Stimulated activated naive B cell treated with anti-CD40 and anti-IgM and Interleukin-4, amounts not matched to agents 10 μg/mL and 1 μg/mL and 100 μg/mL, for 72 hours (primary cell): Measurements from ENCODE around the gene YWHAQ.

ENCODE experiments used
- ATAC-seq, 2 donors: fragments of 150-1000 bp; cut with Tn5 transposase; replicated peaks; 2 replicates each; pipeline ENCODE4 v1.10.0; 2021; ENCODE audit warnings: moderate library complexity in 1 of 2
- DNase-seq: peaks from one replicate; pipeline ENCODE4 v3.0.0; 2021
- H3K27ac Mint-ChIP-seq: one replicate; pipeline ENCODE4 v1.8.0; 2022; ENCODE audit warnings: mild to moderate bottlenecking, mixed read lengths
- H3K27me3 Mint-ChIP-seq, 2 donors: one replicate each; pipeline ENCODE4 v1.8.0; 2022; ENCODE audit warnings: mixed read lengths in 2 of 2
- H3K36me3 Mint-ChIP-seq, 2 donors: one replicate each; pipeline ENCODE4 v1.8.0; 2022; ENCODE audit warnings: mixed read lengths in 2 of 2, mild to moderate bottlenecking in 1 of 2
- H3K4me1 Mint-ChIP-seq, 2 donors: one replicate each; pipeline ENCODE4 v1.8.0; 2022; ENCODE audit warnings: mixed read lengths in 2 of 2, mild to moderate bottlenecking in 1 of 2
- H3K4me3 Mint-ChIP-seq, 2 donors: one replicate each; pipeline ENCODE4 v1.8.0; 2022; ENCODE audit warnings: mild to moderate bottlenecking in 2 of 2, mixed read lengths in 2 of 2, moderate library complexity in 1 of 2
- H3K9me3 Mint-ChIP-seq, 2 donors: one replicate each; pipeline ENCODE4 v1.8.0; 2022; ENCODE audit warnings: mixed read lengths in 2 of 2, mild to moderate bottlenecking in 1 of 2

YWHAQ gene

GRCh38 chr2:9649261-9649660 lies 18.5 kb upstream of the YWHAQ start:
- Mint-ChIP-seq H3K9me3 (peaks cover 0 to 2% of the 10 kb centered on the region in 2 donors), H3K4me1 (peaks cover 5 to 18% of the 10 kb centered on the region in 2 donors), H3K27me3 (peaks cover 0 to 12% of the 10 kb centered on the region in 2 donors), H3K27ac (no peak overlapping the region), H3K4me3 (no peak overlapping the region), H3K36me3 (peaks cover 0 to 3% of the 10 kb centered on the region in 2 donors)
- no peak for ATAC-seq
- DNase-seq, result no peak

- ATAC-seq (no peak), DNase-seq (no peak)
- Mint-ChIP-seq H3K27me3 (peaks cover 0 to 13% of the 10 kb centered on the region in 2 donors), H3K27ac (no peak overlapping the region), H3K9me3 (peaks cover 0 to 2% of the 10 kb centered on the region in 2 donors), H3K36me3 (peaks cover 0 to 3% of the 10 kb centered on the region in 2 donors), H3K4me3 (no peak overlapping the region), H3K4me1 (peaks cover 5 to 18% of the 10 kb centered on the region in 2 donors)
Observed at GRCh38 chr2:9648821-9649220, 18.0 kb upstream of the YWHAQ start.

- DNase-seq (no peak), ATAC-seq (no peak)
- Mint-ChIP-seq H3K9me3 (peaks cover 0 to 2% of the 10 kb centered on the region in 2 donors), H3K4me3 (no peak overlapping the region), H3K27me3 (peaks cover 0 to 18% of the 10 kb centered on the region in 2 donors), H3K4me1 (peaks cover 5 to 21% of the 10 kb centered on the region in 2 donors), H3K36me3 (peaks cover 0 to 3% of the 10 kb centered on the region in 2 donors), H3K27ac (no peak overlapping the region)
Observed at GRCh38 chr2:9647884-9648283, 17.1 kb upstream of the YWHAQ start.

GRCh38 chr2:9646196-9647030 lies 15.6 kb upstream of the YWHAQ start:
- H3K4me3 Mint-ChIP-seq, result no peak overlapping the region
- H3K9me3 Mint-ChIP-seq, result no peaks in the 10 kb centered on the region
- DNase-seq (no peak), ATAC-seq (no peak)
- H3K4me1 Mint-ChIP-seq, result peaks cover 5 to 18% of the 10 kb centered on the region in 2 donors
- H3K27ac Mint-ChIP-seq, result no peak overlapping the region
- peaks cover 0 to 14% of the 10 kb centered on the region in 2 donors for H3K27me3 Mint-ChIP-seq
- H3K36me3 Mint-ChIP-seq, result no peaks in the 10 kb centered on the region

- no peak overlapping the region for H3K4me3 Mint-ChIP-seq
- DNase-seq, result no peak
- H3K9me3 Mint-ChIP-seq, result no peaks in the 10 kb centered on the region
- no peaks in the 10 kb centered on the region for H3K36me3 Mint-ChIP-seq
- peaks cover 5 to 17% of the 10 kb centered on the region in 2 donors for H3K4me1 Mint-ChIP-seq
- H3K27ac Mint-ChIP-seq, result no peak overlapping the region
- H3K27me3 Mint-ChIP-seq, result peaks cover 0 to 20% of the 10 kb centered on the region in 2 donors
- ATAC-seq, result no peak
Observed at GRCh38 chr2:9644603-9645002, 13.8 kb upstream of the YWHAQ start.

- H3K27ac Mint-ChIP-seq, result no peak overlapping the region
- H3K27me3 Mint-ChIP-seq, result peaks cover 0 to 20% of the 10 kb centered on the region in 2 donors
- no peaks in the 10 kb centered on the region for H3K9me3 Mint-ChIP-seq
- no peak for DNase-seq
- no peak overlapping the region for H3K4me3 Mint-ChIP-seq
- H3K4me1 Mint-ChIP-seq, result peaks cover 2 to 12% of the 10 kb centered on the region in 2 donors
- ATAC-seq, result no peak
- no peaks in the 10 kb centered on the region for H3K36me3 Mint-ChIP-seq
Observed at GRCh38 chr2:9644021-9644420, 13.2 kb upstream of the YWHAQ start.

GRCh38 chr2:9641641-9642040 lies 10.8 kb upstream of the YWHAQ start:
- no peaks in the 10 kb centered on the region for H3K36me3 Mint-ChIP-seq
- H3K4me3 Mint-ChIP-seq, result no peak overlapping the region
- no peaks in the 10 kb centered on the region for H3K9me3 Mint-ChIP-seq
- H3K27ac Mint-ChIP-seq, result no peak overlapping the region
- peaks cover 0 to 20% of the 10 kb centered on the region in 2 donors for H3K27me3 Mint-ChIP-seq
- peaks cover 0 to 13% of the 10 kb centered on the region in 2 donors for H3K4me1 Mint-ChIP-seq
- peak in 1 of 2 donors; percentile 57 for ATAC-seq
- DNase-seq, result no peak

GRCh38 chr2:9640403-9641104 lies 9.8 kb upstream of the YWHAQ start:
- Mint-ChIP-seq H3K4me3 (no peak overlapping the region), H3K36me3 (no peaks in the 10 kb centered on the region), H3K27ac (no peak overlapping the region), H3K9me3 (no peaks in the 10 kb centered on the region), H3K4me1 (peaks cover 0 to 13% of the 10 kb centered on the region in 2 donors), H3K27me3 (peaks cover 0 to 14% of the 10 kb centered on the region in 2 donors)
- DNase-seq, result no peak
- ATAC-seq, result no peak

- no peak for ATAC-seq
- no peak for DNase-seq
- Mint-ChIP-seq H3K4me1 (peaks cover 0 to 13% of the 10 kb centered on the region in 2 donors), H3K27ac (no peak overlapping the region), H3K27me3 (peaks cover 0 to 14% of the 10 kb centered on the region in 2 donors), H3K4me3 (no peak overlapping the region), H3K36me3 (no peaks in the 10 kb centered on the region), H3K9me3 (no peaks in the 10 kb centered on the region)
Observed at GRCh38 chr2:9639740-9640343, 9.0 kb upstream of the YWHAQ start.

GRCh38 chr2:9639000-9639602 lies 8.3 kb upstream of the YWHAQ start:
- no peak for ATAC-seq
- H3K4me3 Mint-ChIP-seq, result no peak overlapping the region
- no peaks in the 10 kb centered on the region for H3K36me3 Mint-ChIP-seq

GRCh38 chr2:9638532-9638931 lies 7.7 kb upstream of the YWHAQ start:
- no peak overlapping the region for H3K4me3 Mint-ChIP-seq
- ATAC-seq (no peak), DNase-seq (no peak)
- no peaks in the 10 kb centered on the region for H3K36me3 Mint-ChIP-seq
- H3K9me3 Mint-ChIP-seq, result no peaks in the 10 kb centered on the region
- H3K27ac Mint-ChIP-seq, result no peak overlapping the region
- H3K4me1 Mint-ChIP-seq, result peaks cover 0 to 10% of the 10 kb centered on the region in 2 donors
- H3K27me3 Mint-ChIP-seq, result peaks cover 0 to 11% of the 10 kb centered on the region in 2 donors

More at GRCh38 chr2:9639000-9639602, 8.3 kb upstream of the YWHAQ start:
- no peaks in the 10 kb centered on the region for H3K9me3 Mint-ChIP-seq
- peaks cover 0 to 13% of the 10 kb centered on the region in 2 donors for H3K4me1 Mint-ChIP-seq
- no peak overlapping the region for H3K27ac Mint-ChIP-seq
- peaks cover 0 to 14% of the 10 kb centered on the region in 2 donors for H3K27me3 Mint-ChIP-seq
- no peak for DNase-seq

- no peak overlapping the region for H3K4me3 Mint-ChIP-seq
- ATAC-seq (peak; percentile 14 to 53), DNase-seq (no peak)
- H3K4me1 Mint-ChIP-seq, result peaks cover 0 to 8% of the 10 kb centered on the region in 2 donors
- H3K9me3 Mint-ChIP-seq, result no peaks in the 10 kb centered on the region
- H3K36me3 Mint-ChIP-seq, result no peaks in the 10 kb centered on the region
- peaks cover 0 to 9% of the 10 kb centered on the region in 2 donors for H3K27me3 Mint-ChIP-seq
- no peak overlapping the region for H3K27ac Mint-ChIP-seq
Observed at GRCh38 chr2:9637330-9637729, 6.5 kb upstream of the YWHAQ start.

- Mint-ChIP-seq H3K9me3 (peaks cover 0 to 5% of the 10 kb centered on the region in 2 donors), H3K4me1 (peaks cover 12 to 16% of the 10 kb centered on the region in 2 donors), H3K36me3 (peaks cover 8 to 13% of the 10 kb centered on the region in 2 donors), H3K4me3 (no peak overlapping the region), H3K27ac (no peak overlapping the region), H3K27me3 (no peaks in the 10 kb centered on the region)
- ATAC-seq, result no peak
- DNase-seq, result no peak
Observed at GRCh38 chr2:9634133-9634532, 3.3 kb upstream of the YWHAQ start.
